Measurements from ENCODE around the gene TMEM18. TPM values are rescaled to one million over a fixed set of nuclear protein-coding genes. Genes with fewer than 3 reads are reported as not detected.

The TMEM18 gene
- total and polyA plus RNA-seq, 9 of the 15 experiments (the other 6 are each of a cell fraction or from before 2014, with no cell fraction given), result 12.8 to 55.9 (median 21.8) TPM

- intact Hi-C loops (cut with micrococcal nuclease), result no loop called here
- Histone ChIP-seq H3K4me1 (replicated peaks in 1 of 2; ENCODE audit: control insufficient read depth in 2 of 2, insufficient read depth in 2 of 2, low read length in 2 of 2) (peaks cover 0 to 6% of the 10 kb centered on the region in 2 experiments; a peak in 3 of 5 replicates), H3K79me2 (ENCODE audit: control insufficient read depth, insufficient read depth, low read length) (no peaks in the 10 kb centered on the region), H3K36me3 (ENCODE audit: control insufficient read depth, insufficient read depth, low read length) (no peaks in the 10 kb centered on the region), H3K9ac (ENCODE audit: insufficient read depth in 1 of 2, low read depth in 2 of 2, low read length in 2 of 2) (peak overlapping the region in 1 of 2 experiments; percentile 58; a peak in 1 of 4 replicates), H3K27me3 (ENCODE audit: control insufficient read depth in 2 of 2, insufficient read depth in 2 of 2, low read length in 2 of 2) (peaks cover 11 to 32% of the 10 kb centered on the region in 2 experiments), H3K9me1 (ENCODE audit: control insufficient read depth, insufficient read depth, low read length) (no peaks in the 10 kb centered on the region), H3K4me3 (no peak overlapping the region), H4K20me1 (replicated peaks; ENCODE audit: control insufficient read depth, insufficient read depth, low read length) (no peaks in the 10 kb centered on the region), H3K9me3 (replicated peaks; ENCODE audit: control insufficient read depth, insufficient read depth, low read depth, low read length) (no peaks in the 10 kb centered on the region), H3K27ac (ENCODE audit: extremely low read depth, low read depth, low read length) (no peak overlapping the region), H3K4me2 (ENCODE audit: insufficient read depth, low read length) (peak overlapping the region; percentile 62), H2AFZ (ENCODE audit: low read depth, low read length) (peak overlapping the region; percentile 69)
- POLR2A ChIA-PET, result no interaction called here
- CTCF ChIA-PET (ENCODE audit: low intra/inter-chr PET ratio), result no interaction called here
- FAIRE-seq (no peak), ATAC-seq (peak; percentile 73), DNase-seq (ENCODE audit: extremely low read depth in 1 of 4, low spot score in 3 of 4) (peak in 1 of 4 experiments; percentile 8)
- in situ Hi-C loops (cut with MboI), result loop anchor here (25.0 kb wide), 1 partner anchor 829 kb away; no protein-coding TSS in a partner anchor
- no peak for TF ChIP-seq NONO (IDR thresholded peaks at IDR 0.05; ENCODE audit: low read depth in 2 of 2, low read length in 1 of 2)
- TF ChIP-seq HDAC1 (IDR thresholded peaks at IDR 0.05), result no peak
- TF ChIP-seq, protein P1, sequence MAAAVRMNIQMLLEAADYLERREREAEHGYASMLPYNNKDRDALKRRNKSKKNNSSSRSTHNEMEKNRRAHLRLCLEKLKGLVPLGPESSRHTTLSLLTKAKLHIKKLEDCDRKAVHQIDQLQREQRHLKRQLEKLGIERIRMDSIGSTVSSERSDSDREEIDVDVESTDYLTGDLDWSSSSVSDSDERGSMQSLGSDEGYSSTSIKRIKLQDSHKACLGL (CRISPR knock-in tag; IDR thresholded peaks at IDR 0.05; ENCODE audit: borderline replicate concordance, poor library complexity, severe bottlenecking), result no peak
- TF ChIP-seq SIN3B (IDR thresholded peaks at IDR 0.05; ENCODE audit: low read depth), result no peak
- TF ChIP-seq, protein P2, sequence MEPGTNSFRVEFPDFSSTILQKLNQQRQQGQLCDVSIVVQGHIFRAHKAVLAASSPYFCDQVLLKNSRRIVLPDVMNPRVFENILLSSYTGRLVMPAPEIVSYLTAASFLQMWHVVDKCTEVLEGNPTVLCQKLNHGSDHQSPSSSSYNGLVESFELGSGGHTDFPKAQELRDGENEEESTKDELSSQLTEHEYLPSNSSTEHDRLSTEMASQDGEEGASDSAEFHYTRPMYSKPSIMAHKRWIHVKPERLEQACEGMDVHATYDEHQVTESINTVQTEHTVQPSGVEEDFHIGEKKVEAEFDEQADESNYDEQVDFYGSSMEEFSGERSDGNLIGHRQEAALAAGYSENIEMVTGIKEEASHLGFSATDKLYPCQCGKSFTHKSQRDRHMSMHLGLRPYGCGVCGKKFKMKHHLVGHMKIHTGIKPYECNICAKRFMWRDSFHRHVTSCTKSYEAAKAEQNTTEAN (CRISPR knock-in tag; IDR thresholded peaks at IDR 0.05), result no peak
- no peak for TF ChIP-seq E2F4 (CRISPR knock-in tag; IDR thresholded peaks at IDR 0.05; ENCODE audit: low read depth)
- no peak for TF ChIP-seq MXI1 (IDR thresholded peaks at IDR 0.05; ENCODE audit: low read depth, low read length)
- TF ChIP-seq ATF4 (CRISPR knock-in tag; IDR thresholded peaks at IDR 0.05), result no peak
- no peak for TF ChIP-seq MCM2 (IDR thresholded peaks at IDR 0.05; ENCODE audit: low read depth)
- TF ChIP-seq POLR2B (IDR thresholded peaks at IDR 0.05; ENCODE audit: low read depth, partially characterized antibody), result no peak
- TF ChIP-seq MYBL2 (IDR thresholded peaks at IDR 0.05; ENCODE audit: low read depth), result no peak
- TF ChIP-seq MYBL2 (CRISPR knock-in tag; IDR thresholded peaks at IDR 0.05; ENCODE audit: borderline replicate concordance), result no peak
- TF ChIP-seq GABPB1 (CRISPR knock-in tag; IDR thresholded peaks at IDR 0.05), result no peak
- TF ChIP-seq TCFL5 (CRISPR knock-in tag; conservative IDR thresholded peaks at IDR 0.05), result no peak
- TF ChIP-seq ZNF561 (CRISPR knock-in tag; conservative IDR thresholded peaks at IDR 0.05), result no peak
- TF ChIP-seq GATAD2B (IDR thresholded peaks at IDR 0.05; ENCODE audit: borderline replicate concordance), result no peak
- TF ChIP-seq IFI16 (CRISPR knock-in tag; IDR thresholded peaks at IDR 0.05), result no peak
- TF ChIP-seq ZC3H8 (IDR thresholded peaks at IDR 0.05), result no peak
- no peak for TF ChIP-seq ELF1 (tag; IDR thresholded peaks at IDR 0.05)
- TF ChIP-seq, protein P3, sequence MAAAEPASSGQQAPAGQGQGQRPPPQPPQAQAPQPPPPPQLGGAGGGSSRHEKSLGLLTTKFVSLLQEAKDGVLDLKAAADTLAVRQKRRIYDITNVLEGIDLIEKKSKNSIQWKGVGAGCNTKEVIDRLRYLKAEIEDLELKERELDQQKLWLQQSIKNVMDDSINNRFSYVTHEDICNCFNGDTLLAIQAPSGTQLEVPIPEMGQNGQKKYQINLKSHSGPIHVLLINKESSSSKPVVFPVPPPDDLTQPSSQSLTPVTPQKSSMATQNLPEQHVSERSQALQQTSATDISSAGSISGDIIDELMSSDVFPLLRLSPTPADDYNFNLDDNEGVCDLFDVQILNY (CRISPR knock-in tag; IDR thresholded peaks at IDR 0.05), result no peak
- BruUV-seq (replicated peaks), result no TSS peak
- 12% methylated on average over 18 of the region's 18 CpGs for WGBS (ENCODE audit: insufficient coverage, low coverage, missing lambda C conversion rate)
Observed at GRCh38 chr2:708667-709066, 31.5 kb upstream of the TMEM18 start.

Data from K562 (cell line).